Ishikawa (cell line): ENCODE data around the gene KDR.

Experiments
- CEBPB ChIP-seq: IDR thresholded peaks from 2 replicates; pipeline ENCODE4 v1.6.1; 2012
- CREB1 ChIP-seq: IDR thresholded peaks from 2 replicates; pipeline ENCODE4 v1.6.1; 2012; ENCODE audit warnings: low read depth
- EGR1 ChIP-seq: IDR thresholded peaks from 2 replicates; pipeline ENCODE4 v1.6.1; 2012
- EP300 ChIP-seq: IDR thresholded peaks from 2 replicates; pipeline ENCODE4 v1.6.1; 2012; ENCODE audit warnings: borderline replicate concordance
- FOXM1 ChIP-seq: IDR thresholded peaks from 2 replicates; pipeline ENCODE4 v1.6.1; 2012; ENCODE audit warnings: low read depth, borderline replicate concordance
- MAX ChIP-seq: IDR thresholded peaks from 2 replicates; pipeline ENCODE4 v1.6.1; 2012
- NFIC ChIP-seq: IDR thresholded peaks from 2 replicates; pipeline ENCODE4 v1.6.1; 2012
- RAD21 ChIP-seq: IDR thresholded peaks from 2 replicates; pipeline ENCODE4 v1.6.1; 2012; ENCODE audit warnings: low read depth
- REST ChIP-seq: IDR thresholded peaks from 2 replicates; pipeline ENCODE4 v1.6.1; 2012; ENCODE audit warnings: low read depth, mild to moderate bottlenecking
- TAF1 ChIP-seq: IDR thresholded peaks from 2 replicates; pipeline ENCODE4 v1.6.1; 2012; ENCODE audit warnings: low read depth, mild to moderate bottlenecking
- TCF12 ChIP-seq: IDR thresholded peaks from 2 replicates; pipeline ENCODE4 v1.6.1; 2012; ENCODE audit warnings: low read depth
- TEAD4 ChIP-seq: IDR thresholded peaks from 2 replicates; pipeline ENCODE4 v1.6.1; 2012
- USF1 ChIP-seq: IDR thresholded peaks from 2 replicates; pipeline ENCODE4 v1.6.1; 2012
- YY1 ChIP-seq: IDR thresholded peaks from 2 replicates; pipeline ENCODE4 v1.6.1; 2012; ENCODE audit warnings: low read depth
- ZBTB7A ChIP-seq: IDR thresholded peaks from 2 replicates; pipeline ENCODE4 v1.6.1; 2012; ENCODE audit warnings: low read depth

Gene KDR

GRCh38 chr4:55080174-55080865 lies 45.1 kb downstream of the KDR start:
- TF ChIP-seq YY1 = no peak
- no peak for TF ChIP-seq FOXM1
- TF ChIP-seq TAF1 = no peak
- no peak for TF ChIP-seq EP300
- no peak for TF ChIP-seq CEBPB
- TF ChIP-seq MAX = no peak

- TF ChIP-seq TAF1 = no peak
- TF ChIP-seq NFIC = no peak
- TF ChIP-seq REST = no peak
- TF ChIP-seq EP300 = no peak
- no peak for TF ChIP-seq MAX
- TF ChIP-seq EGR1 = no peak
- no peak for TF ChIP-seq USF1
- no peak for TF ChIP-seq TEAD4
- TF ChIP-seq RAD21 = no peak
- TF ChIP-seq YY1 = no peak
- TF ChIP-seq CREB1 = no peak
- no peak for TF ChIP-seq ZBTB7A
- no peak for TF ChIP-seq TCF12
- no peak for TF ChIP-seq CEBPB
- no peak for TF ChIP-seq FOXM1
These were observed 45.8 kb downstream of the KDR start for GRCh38 chr4:55079451-55080173.

- TF ChIP-seq TAF1 (no peak), RAD21 (no peak)
These were observed 46.4 kb downstream of the KDR start for GRCh38 chr4:55078987-55079386.

- no peak for TF ChIP-seq MAX
- TF ChIP-seq TEAD4 = no peak
- no peak for TF ChIP-seq TAF1
- no peak for TF ChIP-seq CREB1
- TF ChIP-seq EP300 = no peak
- TF ChIP-seq ZBTB7A = no peak
- no peak for TF ChIP-seq EGR1
These were observed 47.8 kb downstream of the KDR start for GRCh38 chr4:55077577-55077976.

GRCh38 chr4:55075823-55076716 lies 49.3 kb downstream of the KDR start:
- no peak for TF ChIP-seq FOXM1
- TF ChIP-seq CEBPB = no peak
- no peak for TF ChIP-seq CREB1
- TF ChIP-seq EP300 = no peak

GRCh38 chr4:55075376-55075775 lies 50.0 kb downstream of the KDR start:
- TF ChIP-seq NFIC (no peak), FOXM1 (no peak)

GRCh38 chr4:55074386-55074785 lies 51.0 kb downstream of the KDR start:
- TF ChIP-seq TAF1 (no peak), USF1 (no peak), REST (no peak), CEBPB (no peak), EGR1 (no peak), MAX (no peak), YY1 (no peak), CREB1 (no peak), NFIC (no peak), RAD21 (no peak), TEAD4 (no peak), EP300 (no peak), TCF12 (no peak)
